Panc1 (cell line): Measurements from ENCODE around the gene CLDN9. TPM values are rescaled to one million over a fixed set of nuclear protein-coding genes. Genes with fewer than 3 reads are reported as not detected.
A peak's percentile ranks its signal among the peaks of the same experiment; 100 is the strongest.

Experiments used
- ATAC-seq: fragments of 200-7000 bp; cut with Tn5 transposase; 2 replicates; pipeline ENCODE4 v1.9.1; 2020; ENCODE audit warnings: mild to moderate bottlenecking, moderate library complexity
- BruUV-seq: library from RNA; stranded (reverse); fragments of 400-500 nt; replicated peaks from 2 replicates; lab custom pipeline; 2021; lab: Mats Ljungman, UMichigan
- CTCF ChIA-PET: fragments of 300-600 bp; sonication (Branson Sonifier 250); formaldehyde crosslinking; loops from one replicate; lab custom pipeline; 2022; ENCODE audit warnings: antibody characterized with exemption; lab: Charles Lee
- POLR2A ChIA-PET: fragments of 300-600 bp; sonication (Branson Sonifier 250); formaldehyde crosslinking; loops from one replicate; lab custom pipeline; 2022; ENCODE audit warnings: antibody characterized with exemption; lab: Charles Lee
- DNase-seq: peaks from one replicate; pipeline ENCODE4 v3.0.0-alpha.2; 2010; ENCODE audit warnings: low read depth, low spot score
- H3K27ac ChIP-seq: 2 replicates; pipeline ENCODE4 v1.5.1; 2011; ENCODE audit warnings: mild to moderate bottlenecking, low read length, inconsistent platforms
- H3K27me3 ChIP-seq: fragments of 200-500 bp; sonication (Bioruptor generic); 2 replicates; pipeline ENCODE4 v1.6.0; 2014; ENCODE audit warnings: low read length, inconsistent platforms; ENCODE audit not compliant: control insufficient read depth, insufficient read depth
- H3K36me3 ChIP-seq: fragments of 200-500 bp; sonication (Bioruptor generic); 2 replicates; pipeline ENCODE4 v1.5.1; 2014; ENCODE audit warnings: inconsistent platforms, mild to moderate bottlenecking, low read length, moderate library complexity; ENCODE audit not compliant: control insufficient read depth, insufficient read depth
- H3K4me1 ChIP-seq: 2 replicates; pipeline ENCODE4 v1.5.1; 2011; ENCODE audit warnings: inconsistent platforms, mild to moderate bottlenecking, low read length, moderate library complexity; ENCODE audit not compliant: control insufficient read depth, insufficient read depth
- H3K4me3 ChIP-seq, 2 experiments: 2 replicates each; pipeline ENCODE4 v1.5.1; 2011 to 2012; ENCODE audit warnings: low read depth in 2 of 2, low read length in 2 of 2, mild to moderate bottlenecking in 2 of 2, inconsistent platforms in 1 of 2, moderate library complexity in 1 of 2
- H3K9me3 ChIP-seq: fragments of 200-500 bp; sonication (Bioruptor generic); 2 replicates; pipeline ENCODE4 v1.5.1; 2014; ENCODE audit warnings: low read depth, mild to moderate bottlenecking, inconsistent platforms, low read length, moderate library complexity; ENCODE audit not compliant: control insufficient read depth, insufficient read depth
- CTCF ChIP-seq: fragments of 450-650 bp; IDR thresholded peaks from 2 replicates; pipeline ENCODE4 v1.5.1; 2017; ENCODE audit warnings: mild to moderate bottlenecking
- POLR2AphosphoS5 ChIP-seq: IDR thresholded peaks from 2 replicates; pipeline ENCODE4 v1.6.1; 2012; ENCODE audit warnings: mild to moderate bottlenecking, low read depth, low read length, moderate library complexity
- REST ChIP-seq, 2 experiments: IDR thresholded peaks; 2 replicates each; pipeline ENCODE4 v1.6.1; 2011 to 2012; ENCODE audit warnings: low read depth in 2 of 2, control low read depth in 1 of 2, low read length in 1 of 2, mild to moderate bottlenecking in 1 of 2, moderate library complexity in 1 of 2; ENCODE audit not compliant: insufficient read depth in 1 of 2
- SIN3A ChIP-seq: IDR thresholded peaks from 2 replicates; pipeline ENCODE4 v1.6.1; 2012; ENCODE audit warnings: low read depth, mild to moderate bottlenecking, low read length, moderate library complexity, borderline replicate concordance; ENCODE audit not compliant: insufficient read depth
- TCF7L2 ChIP-seq: IDR thresholded peaks from 2 replicates; pipeline ENCODE4 v1.6.1; 2011; ENCODE audit warnings: mild to moderate bottlenecking, low read depth, low read length, inconsistent platforms
- in situ Hi-C: cut with HindIII; loops from 2 replicates; pipeline ENCODE4 v1.10.0; 2016; ENCODE audit warnings: low sequenced_read_pairs, low pct_unique_long_range_greater_than_20kb
- intact Hi-C: fragments of 100-400 bp; cut with micrococcal nuclease; formaldehyde crosslinking; loops from one replicate; pipeline ENCODE4 v1.10.0; 2022; ENCODE audit not compliant: unreplicated experiment
- total RNA-seq: library from RNA; stranded (reverse); gene quantifications from one replicate; pipeline ENCODE4 v1.2.1, GENCODE V29; 2021; ENCODE audit not compliant: unreplicated experiment

The CLDN9 gene
- total RNA-seq, 1 experiment from 2014 or later = 1.6 TPM

- CTCF ChIA-PET = interaction anchor here (1.1 kb wide), 1 partner anchor 25 kb away, joined by 3 read pairs; no protein-coding TSS in a partner anchor
- TF ChIP-seq REST (IDR thresholded peaks at IDR 0.05; ENCODE audit: insufficient read depth in 1 of 2, low read depth in 2 of 2, low read length in 1 of 2) (no peak), POLR2AphosphoS5 (no peak), TCF7L2 (no peak), SIN3A (no peak), CTCF (no peak)
- in situ Hi-C loops = no loop called here
- Histone ChIP-seq H3K9me3 (no peaks in the 10 kb centered on the region), H3K4me1 (peaks cover 2% of the 10 kb centered on the region; the same call in 1 of the 2 replicates), H3K4me3 (no peak overlapping the region), H3K27ac (no peak overlapping the region), H3K27me3 (no peaks in the 10 kb centered on the region), H3K36me3 (no peaks in the 10 kb centered on the region)
- intact Hi-C loops = loop anchor here (10.0 kb wide), 1 partner anchor 68 kb away; no protein-coding TSS in a partner anchor
- no peak for ATAC-seq
- no TSS peak for BruUV-seq
- DNase-seq = no peak
- POLR2A ChIA-PET = no interaction called here
These were observed 43.8 kb downstream of the CLDN9 start for GRCh38 chr16:3056336-3057180.

GRCh38 chr16:3057181-3058138, 44.7 kb downstream of the CLDN9 start:
- Histone ChIP-seq H3K27ac (no peak overlapping the region), H3K9me3 (no peaks in the 10 kb centered on the region), H3K4me1 (peaks cover 2% of the 10 kb centered on the region; the same call in 1 of the 2 replicates), H3K36me3 (no peaks in the 10 kb centered on the region), H3K27me3 (no peaks in the 10 kb centered on the region), H3K4me3 (peak overlapping the region in 1 of 2 experiments; percentile 74; a peak in 3 of 4 replicates)
- TSS peak; percentile 81 for BruUV-seq
- intact Hi-C loops (loop anchor here (10.0 kb wide), 1 partner anchor 67 kb away; no protein-coding TSS in a partner anchor), in situ Hi-C loops (no loop called here)
- ATAC-seq = no peak
- POLR2A ChIA-PET = no interaction called here
- TF ChIP-seq REST (IDR thresholded peaks at IDR 0.05; ENCODE audit: insufficient read depth in 1 of 2, low read depth in 2 of 2, low read length in 1 of 2) (no peak), SIN3A (no peak), POLR2AphosphoS5 (no peak), TCF7L2 (no peak)
- DNase-seq = no peak
- CTCF ChIA-PET = interaction anchor here (1.1 to 1.3 kb wide), 3 partner anchors 10 to 115 kb away, joined by 6 to 12 read pairs (median 7); no protein-coding TSS in a partner anchor
